ENCODE measurements around the gene CCN5.

CCN5 gene

GRCh38 chr20:44746367-44747165 is 31.4 kb downstream of the CCN5 start:
- DNase-seq (ENCODE audit: low read depth, low spot score) = no peak
- CTCF ChIA-PET = interaction anchor here (0.7 to 15.2 kb wide), 36 partner anchors 8 to 566 kb away, joined by 3 to 169 read pairs (median 4); partner anchors contain the start of gene YWHAB
- H3K4me3 ChIP-seq (ENCODE audit: low read depth, low read length) = peak overlapping the region; percentile 50
- no peak for TF ChIP-seq CTCF (IDR thresholded peaks at IDR 0.05; ENCODE audit: insufficient read depth, low read length, missing control alignments)
- POLR2A ChIA-PET = no interaction called here

GRCh38 chr20:44747166-44748004 is 32.2 kb downstream of the CCN5 start:
- peak; percentile 77 for TF ChIP-seq CTCF (IDR thresholded peaks at IDR 0.05; ENCODE audit: insufficient read depth, low read length, missing control alignments)
- CTCF ChIA-PET = interaction anchor here (0.7 to 15.2 kb wide), 54 partner anchors 8 to 1023 kb away, joined by 3 to 169 read pairs (median 4); partner anchors contain the start of genes TOMM34 and YWHAB
- DNase-seq (ENCODE audit: low read depth, low spot score) = no peak
- POLR2A ChIA-PET = no interaction called here
- no peak overlapping the region for H3K4me3 ChIP-seq (ENCODE audit: low read depth, low read length)

DNA sequence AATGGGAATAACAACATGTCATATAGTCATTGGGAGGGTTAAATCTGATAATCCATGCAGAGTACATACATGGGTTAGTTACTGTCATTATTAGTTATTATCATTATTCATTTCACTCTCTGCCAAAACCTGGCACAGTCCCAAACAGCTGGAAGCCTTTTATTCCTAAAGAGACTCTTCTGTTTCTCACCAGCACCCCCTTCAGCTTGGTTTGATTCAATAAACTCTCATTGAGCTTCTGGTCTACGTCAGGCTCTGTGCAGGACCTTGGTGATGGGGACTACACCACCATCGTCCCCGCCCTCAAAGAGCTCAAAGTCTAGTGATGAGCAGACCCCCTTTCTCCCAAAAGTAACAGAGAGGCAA is 32.8 kb downstream of the CCN5 start:
- no peak for TF ChIP-seq CTCF (IDR thresholded peaks at IDR 0.05; ENCODE audit: insufficient read depth, low read length, missing control alignments)
- no peak for DNase-seq (ENCODE audit: low read depth, low spot score)
- H3K4me3 ChIP-seq (ENCODE audit: low read depth, low read length) = no peak overlapping the region
- CTCF ChIA-PET = interaction anchor here (0.7 to 15.2 kb wide), 44 partner anchors 10 to 1023 kb away, joined by 3 to 169 read pairs (median 5); partner anchors contain the start of genes TOMM34 and YWHAB
- POLR2A ChIA-PET = no interaction called here

DNA sequence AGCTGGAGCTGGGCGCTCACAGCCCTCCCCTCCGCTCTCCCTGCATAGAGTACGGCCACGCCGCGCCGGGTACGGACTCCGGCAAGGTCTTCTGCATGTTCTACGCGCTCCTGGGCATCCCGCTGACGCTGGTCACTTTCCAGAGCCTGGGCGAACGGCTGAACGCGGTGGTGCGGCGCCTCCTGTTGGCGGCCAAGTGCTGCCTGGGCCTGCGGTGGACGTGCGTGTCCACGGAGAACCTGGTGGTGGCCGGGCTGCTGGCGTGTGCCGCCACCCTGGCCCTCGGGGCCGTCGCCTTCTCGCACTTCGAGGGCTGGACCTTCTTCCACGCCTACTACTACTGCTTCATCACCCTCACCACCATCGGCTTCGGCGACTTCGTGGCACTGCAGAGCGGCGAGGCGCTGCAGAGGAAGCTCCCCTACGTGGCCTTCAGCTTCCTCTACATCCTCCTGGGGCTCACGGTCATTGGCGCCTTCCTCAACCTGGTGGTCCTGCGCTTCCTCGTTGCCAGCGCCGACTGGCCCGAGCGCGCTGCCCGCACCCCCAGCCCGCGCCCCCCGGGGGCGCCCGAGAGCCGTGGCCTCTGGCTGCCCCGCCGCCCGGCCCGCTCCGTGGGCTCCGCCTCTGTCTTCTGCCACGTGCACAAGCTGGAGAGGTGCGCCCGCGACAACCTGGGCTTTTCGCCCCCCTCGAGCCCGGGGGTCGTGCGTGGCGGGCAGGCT is 35.1 kb downstream of the CCN5 start:
- H3K4me3 ChIP-seq (ENCODE audit: low read depth, low read length) = no peak overlapping the region
- ChIA-PET CTCF (interaction anchor here (2.5 to 15.2 kb wide), 3 partner anchors 66 to 138 kb away, joined by 11 to 169 read pairs (median 142); no protein-coding TSS in a partner anchor), POLR2A (no interaction called here)
- DNase-seq (ENCODE audit: low read depth, low spot score) = no peak
- TF ChIP-seq CTCF (IDR thresholded peaks at IDR 0.05; ENCODE audit: insufficient read depth, low read length, missing control alignments) = no peak

- no peak for TF ChIP-seq CTCF (IDR thresholded peaks at IDR 0.05; ENCODE audit: insufficient read depth, low read length, missing control alignments)
- POLR2A ChIA-PET = no interaction called here
- DNase-seq (ENCODE audit: low read depth, low spot score) = no peak
- no peak overlapping the region for H3K4me3 ChIP-seq (ENCODE audit: low read depth, low read length)
- CTCF ChIA-PET = interaction anchor here (0.6 to 1.9 kb wide), 4 partner anchors 9 to 127 kb away, joined by 3 to 5 read pairs (median 4); no protein-coding TSS in a partner anchor
Observed at GRCh38 chr20:44752099-44752931, 37.1 kb downstream of the CCN5 start.

Measured in AG04449 (cell line).